ENCODE data around the gene BTD.
"Not testable (repeated sequence)": the region's sequence is repeated elsewhere in the genome, so short reads cannot be mapped to it uniquely, and the experiment has no call there.

Gene BTD

GRCh38 chr3:15604584-15604983 is 3.0 kb downstream of the BTD start:
- not testable (repeated sequence) for DNase-seq

- no peak for DNase-seq
These were observed 4.9 kb downstream of the BTD start for GRCh38 chr3:15606434-15606891.

GRCh38 chr3:15610082-15610759 is 8.7 kb downstream of the BTD start:
- DNase-seq = no peak

GRCh38 chr3:15611018-15611417 is 9.5 kb downstream of the BTD start:
- DNase-seq = no peak

- DNase-seq = no peak
These were observed 10.5 kb downstream of the BTD start for GRCh38 chr3:15612001-15612400.

GRCh38 chr3:15614958-15615357 is 13.4 kb downstream of the BTD start:
- DNase-seq = no peak

- DNase-seq = no peak
These were observed 14.5 kb downstream of the BTD start for GRCh38 chr3:15616053-15616452.

- DNase-seq = not testable (repeated sequence)
These were observed 18.3 kb downstream of the BTD start for GRCh38 chr3:15619659-15620464.

- DNase-seq = no peak
These were observed 22.2 kb downstream of the BTD start for GRCh38 chr3:15623535-15624440.

- DNase-seq = no peak
These were observed 27.4 kb downstream of the BTD start for GRCh38 chr3:15628967-15629366.

GRCh38 chr3:15629860-15630597 is 28.5 kb downstream of the BTD start:
- peak; percentile 82 for DNase-seq

GRCh38 chr3:15630646-15631350 is 29.3 kb downstream of the BTD start:
- DNase-seq = peak; percentile 72

- DNase-seq = no peak
These were observed 30.1 kb downstream of the BTD start for GRCh38 chr3:15631426-15632211.

GRCh38 chr3:15632212-15632580 is 30.7 kb downstream of the BTD start:
- DNase-seq = no peak

GRCh38 chr3:15633159-15633558 is 31.6 kb downstream of the BTD start:
- no peak for DNase-seq

GRCh38 chr3:15633766-15634598 is 32.4 kb downstream of the BTD start:
- DNase-seq = no peak

- DNase-seq = no peak
These were observed 33.1 kb downstream of the BTD start for GRCh38 chr3:15634671-15635070.

- no peak for DNase-seq
These were observed 33.6 kb downstream of the BTD start for GRCh38 chr3:15635121-15635661.

GRCh38 chr3:15636028-15636709 is 34.6 kb downstream of the BTD start:
- DNase-seq = peak; percentile 73
